Fibroblast of pulmonary artery (primary cell): ENCODE data around the gene DOK6.

ENCODE experiments used
- DNase-seq: peaks from one replicate; pipeline ENCODE4 v3.0.0-alpha.2; 2010; ENCODE audit warnings: low read depth
- H3K4me3 ChIP-seq: replicated peaks from 2 replicates; pipeline ENCODE4 v1.5.1; 2011; ENCODE audit warnings: low read depth, mild to moderate bottlenecking, control low read depth, low read length, moderate library complexity
- TF ChIP-seq, protein P1 (sequence below): IDR thresholded peaks from 2 replicates; pipeline ENCODE4 v1.5.1; 2011; ENCODE audit warnings: mild to moderate bottlenecking, control low read depth, low read length, inconsistent platforms; ENCODE audit errors: missing control alignments

The DOK6 gene

DNA sequence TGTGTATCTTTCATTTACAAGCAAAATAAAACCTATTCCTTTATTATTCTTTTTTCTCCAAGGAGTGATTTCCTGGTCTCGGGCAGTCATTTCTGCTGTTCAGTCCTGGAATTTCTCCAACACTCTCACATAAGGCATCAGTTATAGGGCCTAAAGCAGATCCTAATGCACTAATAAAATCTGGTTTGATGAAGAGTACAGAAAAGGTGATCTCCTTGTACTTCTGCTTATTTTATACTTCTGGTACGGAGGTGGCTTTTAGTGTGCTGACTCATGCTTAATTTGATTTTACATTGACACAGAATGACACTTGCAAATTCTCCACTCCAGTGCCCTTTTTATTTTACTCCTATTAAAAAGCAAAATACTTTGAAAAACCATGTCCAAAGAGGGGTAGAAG is 157.4 kb downstream of the DOK6 start:
- DNase-seq: no peak
- no peak overlapping the region for H3K4me3 ChIP-seq
- TF ChIP-seq, protein P1, sequence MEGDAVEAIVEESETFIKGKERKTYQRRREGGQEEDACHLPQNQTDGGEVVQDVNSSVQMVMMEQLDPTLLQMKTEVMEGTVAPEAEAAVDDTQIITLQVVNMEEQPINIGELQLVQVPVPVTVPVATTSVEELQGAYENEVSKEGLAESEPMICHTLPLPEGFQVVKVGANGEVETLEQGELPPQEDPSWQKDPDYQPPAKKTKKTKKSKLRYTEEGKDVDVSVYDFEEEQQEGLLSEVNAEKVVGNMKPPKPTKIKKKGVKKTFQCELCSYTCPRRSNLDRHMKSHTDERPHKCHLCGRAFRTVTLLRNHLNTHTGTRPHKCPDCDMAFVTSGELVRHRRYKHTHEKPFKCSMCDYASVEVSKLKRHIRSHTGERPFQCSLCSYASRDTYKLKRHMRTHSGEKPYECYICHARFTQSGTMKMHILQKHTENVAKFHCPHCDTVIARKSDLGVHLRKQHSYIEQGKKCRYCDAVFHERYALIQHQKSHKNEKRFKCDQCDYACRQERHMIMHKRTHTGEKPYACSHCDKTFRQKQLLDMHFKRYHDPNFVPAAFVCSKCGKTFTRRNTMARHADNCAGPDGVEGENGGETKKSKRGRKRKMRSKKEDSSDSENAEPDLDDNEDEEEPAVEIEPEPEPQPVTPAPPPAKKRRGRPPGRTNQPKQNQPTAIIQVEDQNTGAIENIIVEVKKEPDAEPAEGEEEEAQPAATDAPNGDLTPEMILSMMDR: no peak

DNA sequence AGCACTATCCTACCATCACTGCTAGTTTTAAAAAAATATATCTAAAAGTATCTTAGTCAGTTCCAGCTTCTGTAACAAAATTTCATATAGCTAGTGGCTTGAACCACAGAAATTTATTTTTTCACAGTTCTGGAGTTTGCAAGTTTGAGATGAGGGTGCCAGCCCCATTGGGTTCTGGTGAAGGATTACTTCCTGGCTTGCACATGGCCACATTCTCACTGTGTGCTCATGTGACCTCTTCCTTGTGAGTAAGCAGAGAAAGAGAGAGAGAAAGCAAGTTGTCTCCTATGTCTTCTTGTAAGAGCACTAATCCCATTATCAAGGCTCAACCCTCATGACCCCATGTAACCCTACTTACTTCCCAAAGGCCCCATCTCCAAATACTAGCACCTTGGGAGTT is 158.9 kb downstream of the DOK6 start:
- TF ChIP-seq, protein P1: no peak
- no peak for DNase-seq
- no peak overlapping the region for H3K4me3 ChIP-seq

DNA sequence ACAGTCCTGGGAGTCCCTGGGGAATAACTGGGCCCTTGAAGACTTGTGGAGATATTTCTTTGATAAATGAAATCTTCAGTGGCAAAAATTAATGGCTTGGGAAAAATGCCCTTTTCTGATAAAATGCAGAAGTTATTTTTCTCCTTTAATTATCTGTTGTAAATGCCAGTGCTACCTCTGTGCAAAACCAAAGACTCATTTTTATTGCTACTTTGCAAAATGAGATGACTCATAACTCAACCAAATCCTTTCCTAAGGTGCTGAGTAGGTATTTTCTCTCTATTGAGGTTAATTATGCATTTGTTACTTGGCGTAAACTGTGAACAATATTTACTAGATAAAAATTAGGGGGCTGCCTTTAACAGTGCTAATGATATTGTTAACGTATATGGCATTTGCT is 163.9 kb downstream of the DOK6 start:
- DNase-seq: no peak
- TF ChIP-seq, protein P1: no peak
- no peak overlapping the region for H3K4me3 ChIP-seq

DNA sequence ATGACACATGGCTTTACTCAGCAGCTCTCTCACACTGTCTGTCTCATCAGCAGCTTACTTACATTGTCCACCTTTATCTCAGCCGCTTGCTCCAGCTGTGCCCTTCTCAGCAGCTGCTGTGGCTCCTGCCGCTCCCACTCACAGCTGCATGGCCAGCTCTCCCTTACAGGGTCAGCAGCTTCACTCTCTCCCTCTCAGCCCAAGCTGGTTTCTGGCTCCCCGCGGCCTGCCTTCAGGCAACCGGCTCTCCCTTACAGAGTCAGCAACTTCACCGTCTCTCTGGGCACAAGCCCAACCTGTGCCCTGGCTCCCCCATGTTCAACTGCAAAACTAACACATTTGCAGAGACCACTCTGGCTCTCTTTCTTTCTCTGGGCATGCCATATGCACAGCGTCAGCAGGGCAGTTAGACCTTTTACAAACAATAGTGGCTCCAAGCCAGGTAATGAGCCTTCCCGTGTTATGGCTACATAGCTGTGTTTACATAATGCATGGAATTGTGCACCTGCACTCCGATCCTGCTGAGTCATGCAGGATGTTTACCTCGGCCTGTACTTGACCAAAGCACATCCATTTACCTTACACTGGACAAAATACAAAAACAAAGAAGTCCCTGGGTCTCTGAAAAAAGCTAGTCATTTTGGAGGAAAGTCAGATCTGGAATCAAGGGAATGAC is 167.3 kb downstream of the DOK6 start:
- H3K4me3 ChIP-seq: no peak overlapping the region
- TF ChIP-seq, protein P1: no peak
- peak; percentile 8 for DNase-seq

DNA sequence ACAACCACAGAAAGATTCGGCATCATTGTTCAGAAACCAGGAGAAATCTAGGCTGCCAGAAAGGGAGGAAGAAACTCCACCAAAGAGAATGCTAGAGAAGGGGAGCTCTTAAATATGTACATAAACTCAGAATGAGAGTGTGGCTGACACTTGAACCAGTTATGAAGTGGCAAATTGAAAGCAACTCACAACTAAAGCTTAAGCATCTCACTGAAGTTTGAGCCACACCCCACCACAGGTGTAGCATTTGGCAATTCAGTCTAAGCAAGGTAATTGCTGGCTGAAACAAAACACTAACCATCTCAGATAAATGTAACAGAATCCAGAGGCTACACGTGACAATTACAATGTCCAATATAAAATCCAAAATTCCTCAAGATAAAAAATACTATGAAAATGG is 168.4 kb downstream of the DOK6 start:
- TF ChIP-seq, protein P1: no peak
- no peak for DNase-seq
- no peak overlapping the region for H3K4me3 ChIP-seq

DNA sequence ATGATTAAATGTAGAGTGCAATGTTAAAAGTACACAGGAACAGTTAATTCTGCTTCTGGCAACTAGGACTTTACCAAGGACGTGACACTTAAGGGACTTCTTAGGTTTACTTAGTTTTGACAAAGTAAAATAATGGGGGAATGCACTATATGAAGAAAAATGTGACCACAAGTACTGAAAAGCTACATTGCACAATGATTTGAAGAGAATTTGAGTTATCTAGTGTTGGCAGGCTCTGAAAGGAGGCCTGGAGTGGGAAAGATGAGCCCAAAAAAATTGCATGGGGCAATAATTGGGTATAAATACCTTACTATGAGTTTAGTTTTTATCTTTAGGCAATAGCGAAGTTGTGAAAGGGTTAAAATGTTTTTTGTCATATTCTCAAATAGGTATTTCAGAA is 173.7 kb downstream of the DOK6 start:
- no peak overlapping the region for H3K4me3 ChIP-seq
- DNase-seq: no peak
- TF ChIP-seq, protein P1: no peak

DNA sequence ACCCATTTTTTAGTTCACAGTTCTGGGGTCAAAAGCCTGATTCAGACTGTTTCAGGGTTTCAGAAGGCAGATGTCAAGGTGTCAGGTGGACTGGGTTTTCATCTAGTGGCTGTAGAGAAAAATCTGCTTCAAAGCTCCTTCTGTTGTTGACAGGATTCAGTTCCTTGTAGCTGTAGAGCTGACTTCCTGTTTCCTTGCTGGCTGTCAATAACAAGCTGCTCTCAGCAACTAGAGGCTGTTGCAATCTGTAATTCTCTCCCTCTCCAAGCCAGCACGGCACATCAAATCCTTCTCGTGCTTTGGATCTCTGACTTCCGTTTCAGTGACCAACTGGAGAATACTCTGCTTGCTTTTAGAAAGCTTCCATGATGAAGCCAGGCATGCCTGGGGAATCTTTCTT is 179.4 kb downstream of the DOK6 start:
- TF ChIP-seq, protein P1: no peak
- DNase-seq: peak; percentile 39
- H3K4me3 ChIP-seq: no peak overlapping the region
